ENCODE measurements around the gene LRRC55. TPM values are rescaled to one million over a fixed set of nuclear protein-coding genes. Genes with fewer than 3 reads are reported as not detected.
A peak's percentile ranks its signal among the peaks of the same experiment; 100 is the strongest.

LRRC55 gene
- total RNA-seq, 2 donors from 2014 or later = 0.04 TPM; not detected in 1

DNA sequence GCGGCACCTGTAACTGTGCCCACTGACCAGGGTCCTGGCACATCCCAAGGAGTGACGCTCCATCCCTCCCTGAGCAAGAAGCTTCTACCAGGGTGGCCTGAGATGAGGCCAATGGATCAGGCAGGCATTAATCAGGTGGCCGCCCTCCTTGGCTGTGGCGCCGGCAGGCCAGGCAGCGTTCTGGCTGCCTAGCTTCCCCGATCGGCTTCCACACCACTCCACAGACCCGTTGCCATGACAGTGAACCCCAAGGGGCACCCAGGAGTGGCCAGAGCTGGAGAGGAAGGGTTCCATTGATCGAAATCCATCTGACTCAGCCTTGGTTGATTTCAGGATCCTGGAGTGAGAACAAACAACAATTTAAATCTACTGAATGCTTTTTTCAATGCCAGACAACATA is 20.5 kb downstream of the LRRC55 start:
- no peak overlapping the region for H3K9ac ChIP-seq (ENCODE audit: extremely low read depth, low read length, poor library complexity, severe bottlenecking)
- no peak overlapping the region for H3K4me3 Mint-ChIP-seq
- H3K9me3 Mint-ChIP-seq = no peaks in the 10 kb centered on the region
- no peak overlapping the region for H3K27ac ChIP-seq (ENCODE audit: low read depth, low read length)
- TF ChIP-seq, protein P1, sequence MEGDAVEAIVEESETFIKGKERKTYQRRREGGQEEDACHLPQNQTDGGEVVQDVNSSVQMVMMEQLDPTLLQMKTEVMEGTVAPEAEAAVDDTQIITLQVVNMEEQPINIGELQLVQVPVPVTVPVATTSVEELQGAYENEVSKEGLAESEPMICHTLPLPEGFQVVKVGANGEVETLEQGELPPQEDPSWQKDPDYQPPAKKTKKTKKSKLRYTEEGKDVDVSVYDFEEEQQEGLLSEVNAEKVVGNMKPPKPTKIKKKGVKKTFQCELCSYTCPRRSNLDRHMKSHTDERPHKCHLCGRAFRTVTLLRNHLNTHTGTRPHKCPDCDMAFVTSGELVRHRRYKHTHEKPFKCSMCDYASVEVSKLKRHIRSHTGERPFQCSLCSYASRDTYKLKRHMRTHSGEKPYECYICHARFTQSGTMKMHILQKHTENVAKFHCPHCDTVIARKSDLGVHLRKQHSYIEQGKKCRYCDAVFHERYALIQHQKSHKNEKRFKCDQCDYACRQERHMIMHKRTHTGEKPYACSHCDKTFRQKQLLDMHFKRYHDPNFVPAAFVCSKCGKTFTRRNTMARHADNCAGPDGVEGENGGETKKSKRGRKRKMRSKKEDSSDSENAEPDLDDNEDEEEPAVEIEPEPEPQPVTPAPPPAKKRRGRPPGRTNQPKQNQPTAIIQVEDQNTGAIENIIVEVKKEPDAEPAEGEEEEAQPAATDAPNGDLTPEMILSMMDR (conservative IDR thresholded peaks at IDR 0.05) = no peak
- DNase-seq = no peak
- H3K4me1 Mint-ChIP-seq = peaks cover 11% of the 10 kb centered on the region
- no peaks in the 10 kb centered on the region for H3K27me3 ChIP-seq (ENCODE audit: control insufficient read depth, insufficient read depth, low read length, poor library complexity, severe bottlenecking)
- no peak overlapping the region for H3K4me3 ChIP-seq (ENCODE audit: low read length)
- no peaks in the 10 kb centered on the region for H3K9me3 ChIP-seq (ENCODE audit: control insufficient read depth, low read length)
- peaks cover 5% of the 10 kb centered on the region for H3K4me1 ChIP-seq (ENCODE audit: control insufficient read depth, insufficient read depth, low read length)
- H3K27ac Mint-ChIP-seq = no peak overlapping the region
- 89 to 93% methylated on average over 3 to 10 of the region's 10 CpGs for WGBS, 2 experiments (ENCODE audit: insufficient coverage in 1 of 2, insufficient read length in 1 of 2)
- H3K36me3 Mint-ChIP-seq (ENCODE audit: low read depth) = no peaks in the 10 kb centered on the region
- no peaks in the 10 kb centered on the region for H3K27me3 Mint-ChIP-seq (ENCODE audit: insufficient read depth)
- H3K36me3 ChIP-seq (ENCODE audit: control insufficient read depth, insufficient read depth, low read length) = no peaks in the 10 kb centered on the region

DNA sequence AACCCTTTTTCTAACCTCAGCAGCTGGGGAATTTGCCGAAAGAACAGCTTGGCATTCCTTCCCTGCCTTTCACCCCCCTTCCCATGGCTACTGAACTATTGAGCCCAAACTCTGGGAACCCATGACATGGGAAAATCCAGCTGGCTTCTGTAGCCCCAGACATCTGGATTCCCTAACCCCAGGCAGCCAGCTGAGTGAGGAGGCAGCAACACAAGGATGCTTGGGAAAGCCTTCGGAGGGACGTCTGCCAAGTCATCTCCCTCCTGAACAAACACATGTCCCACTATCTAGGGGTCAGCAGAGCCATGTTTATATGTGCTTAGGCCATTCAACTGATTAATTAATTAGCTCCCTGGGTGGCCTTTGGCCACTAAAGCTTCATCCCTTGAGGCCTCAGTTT is 21.6 kb downstream of the LRRC55 start:
- no peak for DNase-seq
- no peaks in the 10 kb centered on the region for H3K9me3 Mint-ChIP-seq
- 55 to 76% methylated on average over 3 of the region's 3 CpGs for WGBS, 2 experiments (ENCODE audit: insufficient coverage in 1 of 2, insufficient read length in 1 of 2)
- H3K9ac ChIP-seq (ENCODE audit: extremely low read depth, low read length, poor library complexity, severe bottlenecking) = no peak overlapping the region
- H3K27me3 ChIP-seq (ENCODE audit: control insufficient read depth, insufficient read depth, low read length, poor library complexity, severe bottlenecking) = no peaks in the 10 kb centered on the region
- H3K4me3 ChIP-seq (ENCODE audit: low read length) = no peak overlapping the region
- peaks cover 11% of the 10 kb centered on the region for H3K4me1 Mint-ChIP-seq
- no peaks in the 10 kb centered on the region for H3K36me3 Mint-ChIP-seq (ENCODE audit: low read depth)
- TF ChIP-seq, protein P1 (conservative IDR thresholded peaks at IDR 0.05) = no peak
- H3K4me1 ChIP-seq (ENCODE audit: control insufficient read depth, insufficient read depth, low read length) = peaks cover 5% of the 10 kb centered on the region
- H3K27me3 Mint-ChIP-seq (ENCODE audit: insufficient read depth) = no peaks in the 10 kb centered on the region
- no peaks in the 10 kb centered on the region for H3K9me3 ChIP-seq (ENCODE audit: control insufficient read depth, low read length)
- no peak overlapping the region for H3K4me3 Mint-ChIP-seq
- peak overlapping the region; percentile 25 for H3K27ac ChIP-seq (ENCODE audit: low read depth, low read length)
- no peak overlapping the region for H3K27ac Mint-ChIP-seq
- no peaks in the 10 kb centered on the region for H3K36me3 ChIP-seq (ENCODE audit: control insufficient read depth, insufficient read depth, low read length)

DNA sequence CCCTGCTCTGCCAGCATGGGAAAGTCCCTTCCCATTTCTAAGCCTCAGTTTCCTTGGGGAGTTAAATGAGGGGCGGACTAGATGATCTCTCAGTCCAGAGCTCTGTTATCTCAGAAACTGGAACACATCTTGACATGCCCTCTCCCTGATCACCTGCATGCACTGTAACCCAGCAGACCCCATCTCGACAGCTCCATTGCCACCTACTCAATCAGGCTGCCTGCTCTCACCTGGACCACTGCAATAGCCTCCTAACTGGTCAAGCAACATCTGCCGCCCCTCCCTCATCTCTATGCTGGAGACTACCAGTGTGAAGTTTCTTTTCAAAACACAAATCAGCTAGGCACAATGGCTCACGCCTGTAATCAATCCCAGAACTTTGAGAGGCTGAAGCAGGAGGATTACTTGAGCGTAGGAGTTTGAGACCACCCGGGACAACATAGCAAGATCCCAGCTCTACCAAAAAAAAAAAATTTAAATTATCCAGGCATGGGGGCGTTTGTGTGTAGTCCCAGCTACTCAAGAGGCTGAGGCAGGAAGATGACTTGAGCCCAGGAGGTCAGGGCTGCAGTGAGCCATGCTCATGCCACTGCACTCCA is 22.2 kb downstream of the LRRC55 start:
- Mint-ChIP-seq H3K4me3 (no peak overlapping the region), H3K27me3 (ENCODE audit: insufficient read depth) (no peaks in the 10 kb centered on the region), H3K9me3 (no peaks in the 10 kb centered on the region), H3K4me1 (peaks cover 11% of the 10 kb centered on the region), H3K27ac (no peak overlapping the region), H3K36me3 (ENCODE audit: low read depth) (no peaks in the 10 kb centered on the region)
- H3K27ac ChIP-seq (ENCODE audit: low read depth, low read length) = no peak overlapping the region
- no peak overlapping the region for H3K4me3 ChIP-seq (ENCODE audit: low read length)
- 94% methylated on average over 6 to 7 of the region's 7 CpGs for WGBS, 2 experiments (ENCODE audit: insufficient coverage in 1 of 2, insufficient read length in 1 of 2)
- H3K9ac ChIP-seq (ENCODE audit: extremely low read depth, low read length, poor library complexity, severe bottlenecking) = no peak overlapping the region
- H3K4me1 ChIP-seq (ENCODE audit: control insufficient read depth, insufficient read depth, low read length) = peaks cover 5% of the 10 kb centered on the region
- H3K36me3 ChIP-seq (ENCODE audit: control insufficient read depth, insufficient read depth, low read length) = no peaks in the 10 kb centered on the region
- no peaks in the 10 kb centered on the region for H3K9me3 ChIP-seq (ENCODE audit: control insufficient read depth, low read length)
- TF ChIP-seq, protein P1 (conservative IDR thresholded peaks at IDR 0.05) = no peak
- no peak for DNase-seq
- H3K27me3 ChIP-seq (ENCODE audit: control insufficient read depth, insufficient read depth, low read length, poor library complexity, severe bottlenecking) = no peaks in the 10 kb centered on the region
